Activated naive CD8-positive, alpha-beta T cell treated with anti-CD3 and anti-CD28 coated beads, Interleukin-2, amount 50 U/mL, for 16 hours (primary cell): ENCODE measurements around the gene SLC9B2.

Experiments
- DNase-seq: peaks from one replicate; pipeline ENCODE4 v3.0.0-alpha.2; 2020; ENCODE audit warnings: low read depth, low spot score

Gene SLC9B2

GRCh38 chr4:103076747-103077347 lies at the start of gene SLC9B2:
Gene SLC9B2, minus strand, starts transcription at chr4:103076761. Its CDS starts 9,211 bp downstream, at chr4:103067550.
- no peak for DNase-seq

- no peak for DNase-seq
These were observed 49.6 kb upstream of the SLC9B2 start for GRCh38 chr4:103126126-103126525.

- DNase-seq: no peak
These were observed 46.6 kb upstream of the SLC9B2 start for GRCh38 chr4:103123114-103123513.

GRCh38 chr4:103118166-103118565 lies 41.6 kb upstream of the SLC9B2 start:
- DNase-seq: no peak

- DNase-seq: no peak
These were observed 35.0 kb upstream of the SLC9B2 start for GRCh38 chr4:103111598-103111997.

- DNase-seq: no peak
These were observed 32.0 kb upstream of the SLC9B2 start for GRCh38 chr4:103108542-103108941.

- no peak for DNase-seq
These were observed 29.2 kb upstream of the SLC9B2 start for GRCh38 chr4:103105558-103106356.

- no peak for DNase-seq
These were observed 28.3 kb upstream of the SLC9B2 start for GRCh38 chr4:103104886-103105285.

- DNase-seq: no peak
These were observed 24.1 kb upstream of the SLC9B2 start for GRCh38 chr4:103100691-103101090.

GRCh38 chr4:103099691-103100392 lies 23.3 kb upstream of the SLC9B2 start, which contains the start of gene BDH2:
Gene BDH2, minus strand, starts transcription at chr4:103099834. Its CDS starts 3,580 bp downstream, at chr4:103096254.
- DNase-seq: no peak

- DNase-seq: no peak
These were observed 22.3 kb upstream of the SLC9B2 start for GRCh38 chr4:103098756-103099440.

- no peak for DNase-seq
These were observed 21.8 kb upstream of the SLC9B2 start for GRCh38 chr4:103098341-103098740.

GRCh38 chr4:103097112-103097511 lies 20.6 kb upstream of the SLC9B2 start:
- DNase-seq: no peak

- no peak for DNase-seq
These were observed 18.5 kb upstream of the SLC9B2 start for GRCh38 chr4:103095080-103095479.

GRCh38 chr4:103092245-103092644 lies 15.7 kb upstream of the SLC9B2 start:
- DNase-seq: no peak

- DNase-seq: no peak
These were observed 15.2 kb upstream of the SLC9B2 start for GRCh38 chr4:103091601-103092223.

GRCh38 chr4:103089481-103089880 lies 12.9 kb upstream of the SLC9B2 start:
- no peak for DNase-seq

- DNase-seq: no peak
These were observed 10.0 kb upstream of the SLC9B2 start for GRCh38 chr4:103086551-103086950.

- DNase-seq: no peak
These were observed 9.1 kb upstream of the SLC9B2 start for GRCh38 chr4:103085555-103086196.

- no peak for DNase-seq
These were observed 3.1 kb upstream of the SLC9B2 start for GRCh38 chr4:103079621-103080020.
